IPS DF 6.9 (cell line): ENCODE measurements around the gene TSPAN17.
"Not testable (repeated sequence)": the region's sequence is repeated elsewhere in the genome, so short reads cannot be mapped to it uniquely, and the experiment has no call there.

Source experiments
- DNase-seq: peaks from one replicate; pipeline ENCODE4 v3.0.0-alpha.2; 2013; ENCODE audit warnings: low read depth, low spot score
- H3K27ac ChIP-seq: one replicate; pipeline ENCODE4 v1.5.1; 2013; ENCODE audit warnings: low read length, control low read depth
- H3K27me3 ChIP-seq: 2 replicates; pipeline ENCODE4 v1.6.1; 2013; ENCODE audit warnings: mild to moderate bottlenecking, low read length; ENCODE audit not compliant: control insufficient read depth, insufficient read depth
- H3K36me3 ChIP-seq: 2 replicates; pipeline ENCODE4 v1.6.1; 2013; ENCODE audit warnings: low read length; ENCODE audit not compliant: control insufficient read depth, insufficient read depth
- H3K4me1 ChIP-seq: 2 replicates; pipeline ENCODE4 v1.6.1; 2013; ENCODE audit warnings: low read length; ENCODE audit not compliant: control insufficient read depth, insufficient read depth
- H3K4me3 ChIP-seq: 2 replicates; pipeline ENCODE4 v1.5.1; 2013; ENCODE audit warnings: mild to moderate bottlenecking, low read length
- H3K9me3 ChIP-seq: 2 replicates; pipeline ENCODE4 v1.6.1; 2013; ENCODE audit warnings: low read length, inconsistent platforms; ENCODE audit not compliant: control insufficient read depth, insufficient read depth
- WGBS: extraction: QIAGEN DNeasy Blood & Tissue Kit; methylation state at CpG from one replicate; pipeline ENCODE4 v1.1.7; 2013; ENCODE audit warnings: mixed read lengths, missing lambda C conversion rate; ENCODE audit not compliant: insufficient read length, insufficient coverage; 5-methylcytosine and 5-hydroxymethylcytosine counted together

TSPAN17 gene

GRCh38 chr5:176647030-176647842 lies at the start of gene TSPAN17:
Gene TSPAN17, plus strand, starts transcription at chr5:176647484. Its CDS starts 132 bp downstream, at chr5:176647616.
- H3K27ac ChIP-seq: no peak within 1 kb of the TSS
- WGBS: no CpG with 5 or more reads among the region's 63 CpGs

GRCh38 chr5:176599749-176600430 lies 47.4 kb upstream of the TSPAN17 start:
- not testable (repeated sequence) for H3K9me3 ChIP-seq, H3K36me3 ChIP-seq, DNase-seq, H3K4me1 ChIP-seq, H3K4me3 ChIP-seq, H3K27me3 ChIP-seq, H3K27ac ChIP-seq
- no CpG with 5 or more reads among the region's 19 CpGs for WGBS

More at GRCh38 chr5:176647030-176647842, at the start of gene TSPAN17:
- Histone ChIP-seq H3K9me3 (no peaks in the 10 kb centered on the region), H3K36me3 (no peaks in the 10 kb centered on the region), H3K27me3 (no peaks in the 10 kb centered on the region), H3K4me1 (peaks cover 8% of the 10 kb centered on the region), H3K4me3 (peak within 1 kb of the TSS; percentile 43)
- DNase-seq: peak; percentile 95

GRCh38 chr5:176601901-176602482 lies 45.3 kb upstream of the TSPAN17 start:
- Histone ChIP-seq H3K36me3 (0 out of 2 replicates have a peak, but pooled peaks cover 2% of the 10 kb centered on the region), H3K27ac (no peak overlapping the region), H3K4me3 (no peak overlapping the region), H3K27me3 (no peaks in the 10 kb centered on the region), H3K9me3 (no peaks in the 10 kb centered on the region), H3K4me1 (no peaks in the 10 kb centered on the region)
- no CpG with 5 or more reads among the region's 12 CpGs for WGBS
- no peak for DNase-seq

GRCh38 chr5:176603091-176603490 lies 44.2 kb upstream of the TSPAN17 start:
- H3K27ac ChIP-seq: no peak overlapping the region
- H3K36me3 ChIP-seq: 0 out of 2 replicates have a peak, but pooled peaks cover 2% of the 10 kb centered on the region
- DNase-seq: no peak
- H3K4me3 ChIP-seq: no peak overlapping the region
- H3K27me3 ChIP-seq: no peaks in the 10 kb centered on the region
- H3K9me3 ChIP-seq: no peaks in the 10 kb centered on the region
- WGBS: no CpG with 5 or more reads among the region's 2 CpGs
- no peaks in the 10 kb centered on the region for H3K4me1 ChIP-seq

GRCh38 chr5:176606032-176606431 lies 41.3 kb upstream of the TSPAN17 start:
- no peak for DNase-seq
- Histone ChIP-seq H3K27ac (no peak overlapping the region), H3K9me3 (no peaks in the 10 kb centered on the region), H3K27me3 (no peaks in the 10 kb centered on the region; the same call in 1 of the 2 replicates), H3K36me3 (no peaks in the 10 kb centered on the region), H3K4me1 (peaks cover 2% of the 10 kb centered on the region; the same call in 1 of the 2 replicates), H3K4me3 (no peak overlapping the region)
- WGBS: no CpG with 5 or more reads among the region's 3 CpGs

- Histone ChIP-seq H3K27me3 (no peaks in the 10 kb centered on the region; the same call in 1 of the 2 replicates), H3K27ac (no peak overlapping the region), H3K9me3 (no peaks in the 10 kb centered on the region), H3K4me1 (peaks cover 2% of the 10 kb centered on the region; the same call in 1 of the 2 replicates), H3K36me3 (no peaks in the 10 kb centered on the region), H3K4me3 (no peak overlapping the region)
- WGBS: no CpG with 5 or more reads among the region's 3 CpGs
- no peak for DNase-seq
Observed at GRCh38 chr5:176606875-176607274, 40.4 kb upstream of the TSPAN17 start.

GRCh38 chr5:176608142-176608705 lies 39.1 kb upstream of the TSPAN17 start:
- Histone ChIP-seq H3K27ac (no peak overlapping the region), H3K9me3 (no peaks in the 10 kb centered on the region), H3K4me1 (peaks cover 2% of the 10 kb centered on the region; the same call in 1 of the 2 replicates), H3K27me3 (no peaks in the 10 kb centered on the region; the same call in 1 of the 2 replicates), H3K36me3 (no peaks in the 10 kb centered on the region), H3K4me3 (no peak overlapping the region)
- DNase-seq: no peak
- no CpG with 5 or more reads among the region's 4 CpGs for WGBS

GRCh38 chr5:176608937-176609723 lies 38.2 kb upstream of the TSPAN17 start:
- no peak overlapping the region for H3K27ac ChIP-seq
- no peak for DNase-seq
- no peaks in the 10 kb centered on the region for H3K36me3 ChIP-seq
- no CpG with 5 or more reads among the region's 46 CpGs for WGBS
- H3K4me1 ChIP-seq: peaks cover 2% of the 10 kb centered on the region; the same call in 1 of the 2 replicates
- H3K9me3 ChIP-seq: no peaks in the 10 kb centered on the region
- H3K4me3 ChIP-seq: peak overlapping the region; percentile 35; the same call in 1 of the 2 replicates
- H3K27me3 ChIP-seq: no peaks in the 10 kb centered on the region; the same call in 1 of the 2 replicates

GRCh38 chr5:176609724-176610434 lies 37.4 kb upstream of the TSPAN17 start, which contains the start of gene GPRIN1:
Gene GPRIN1, minus strand, starts transcription at chr5:176610156. Its CDS starts 10,322 bp downstream, at chr5:176599834.
- Histone ChIP-seq H3K36me3 (no peaks in the 10 kb centered on the region), H3K4me3 (peak within 1 kb of the TSS; percentile 35; the same call in 1 of the 2 replicates), H3K4me1 (peaks cover 2% of the 10 kb centered on the region; the same call in 1 of the 2 replicates), H3K27ac (no peak within 1 kb of the TSS), H3K27me3 (no peaks in the 10 kb centered on the region; the same call in 1 of the 2 replicates), H3K9me3 (no peaks in the 10 kb centered on the region)
- no CpG with 5 or more reads among the region's 101 CpGs for WGBS
- no peak for DNase-seq
